GM23338 (cell line): ENCODE data around the gene MADCAM1. TPM values are rescaled to one million over a fixed set of nuclear protein-coding genes. Genes with fewer than 3 reads are reported as not detected.

ENCODE experiments used
- ATAC-seq: fragments of 200-7000 bp; cut with Tn5 transposase; 3 replicates; pipeline ENCODE4 v1.9.1; 2020
- DNase-seq: peaks from one replicate; pipeline ENCODE4 v3.0.0-alpha.2; 2015; ENCODE audit warnings: low spot score
- H2AFZ ChIP-seq: fragments of 200-600 bp; sonication (generic); 2 replicates; pipeline ENCODE4 v1.8.0; 2016; ENCODE audit warnings: antibody characterized with exemption, mild to moderate bottlenecking, moderate library complexity
- H3F3A ChIP-seq: fragments of 200-600 bp; sonication (generic); replicated peaks from 2 replicates; pipeline ENCODE4 v1.8.0; 2017; ENCODE audit warnings: antibody characterized with exemption, mixed run types, low read depth
- H3K27ac ChIP-seq: fragments of 200-600 bp; sonication (generic); 2 replicates; pipeline ENCODE4 v1.6.1; 2016; ENCODE audit warnings: low read depth
- H3K27me3 ChIP-seq: fragments of 200-600 bp; sonication (generic); 2 replicates; pipeline ENCODE4 v1.8.0; 2016; ENCODE audit warnings: mild to moderate bottlenecking, mixed run types, moderate library complexity; ENCODE audit not compliant: insufficient read depth
- H3K36me3 ChIP-seq: fragments of 200-600 bp; sonication (generic); 2 replicates; pipeline ENCODE4 v1.8.0; 2016; ENCODE audit warnings: mild to moderate bottlenecking; ENCODE audit not compliant: insufficient read depth
- H3K4me1 ChIP-seq: fragments of 200-600 bp; sonication (generic); 2 replicates; pipeline ENCODE4 v1.8.0; 2016; ENCODE audit warnings: mild to moderate bottlenecking, moderate library complexity; ENCODE audit not compliant: insufficient read depth
- H3K4me2 ChIP-seq: fragments of 200-600 bp; sonication (generic); 2 replicates; pipeline ENCODE4 v1.7.1; 2017; ENCODE audit warnings: mixed run types
- H3K4me3 ChIP-seq: fragments of 200-600 bp; sonication (generic); 2 replicates; pipeline ENCODE4 v1.6.1; 2016; ENCODE audit warnings: mixed run types
- H3K79me2 ChIP-seq: fragments of 200-600 bp; sonication (generic); replicated peaks from 2 replicates; pipeline ENCODE4 v1.8.0; 2017; ENCODE audit warnings: mild to moderate bottlenecking; ENCODE audit not compliant: insufficient read depth
- H3K9me2 ChIP-seq: fragments of 200-600 bp; sonication (generic); 2 replicates; pipeline ENCODE4 v1.8.0; 2017; ENCODE audit not compliant: insufficient read depth
- H4K20me1 ChIP-seq: fragments of 200-600 bp; sonication (generic); replicated peaks from 2 replicates; pipeline ENCODE4 v1.8.0; 2017; ENCODE audit warnings: mild to moderate bottlenecking; ENCODE audit not compliant: insufficient read depth
- H3K27ac Mint-ChIP-seq: 2 replicates; pipeline ENCODE4 v1.8.0; 2020; ENCODE audit warnings: inconsistent platforms, mild to moderate bottlenecking, moderate library complexity, mixed read lengths
- H3K27me3 Mint-ChIP-seq: 3 replicates; pipeline ENCODE4 v1.8.0; 2022; ENCODE audit warnings: low read depth, mild to moderate bottlenecking, moderate library complexity, mixed read lengths, inconsistent platforms; ENCODE audit not compliant: insufficient read depth, poor library complexity
- H3K36me3 Mint-ChIP-seq: 3 replicates; pipeline ENCODE4 v1.8.0; 2021; ENCODE audit warnings: low read depth, mild to moderate bottlenecking, inconsistent platforms, moderate library complexity, mixed read lengths
- H3K4me1 Mint-ChIP-seq: 3 replicates; pipeline ENCODE4 v1.8.0; 2020; ENCODE audit warnings: mild to moderate bottlenecking, inconsistent platforms, mixed read lengths
- H3K4me3 Mint-ChIP-seq: 3 replicates; pipeline ENCODE4 v1.8.0; 2021; ENCODE audit warnings: moderate library complexity, mild to moderate bottlenecking, inconsistent platforms, mixed read lengths
- H3K9me3 Mint-ChIP-seq: 3 replicates; pipeline ENCODE4 v1.8.0; 2020; ENCODE audit warnings: moderate library complexity, mild to moderate bottlenecking, inconsistent platforms, mixed read lengths
- CREB1 ChIP-seq: fragments of 250-450 bp; sonication (Bioruptor Pico); IDR thresholded peaks from 2 replicates; pipeline ENCODE4 v1.5.0; 2020; ENCODE audit warnings: low read depth, mild to moderate bottlenecking, moderate library complexity
- CTCF ChIP-seq, 2 experiments: fragments of 200-600 bp in 1 of 2; sonication (generic) in 1 of 2; conservative IDR thresholded peaks; 2 replicates each; pipeline versions ENCODE4 v1.5.1 to v1.6.1; 2016 to 2017; ENCODE audit warnings: antibody characterized with exemption in 2 of 2, low read depth in 2 of 2, mild to moderate bottlenecking in 2 of 2, moderate library complexity in 1 of 2
- EZH2 ChIP-seq: fragments of 200-600 bp; sonication (generic); IDR thresholded peaks from one replicate; pipeline ENCODE4 v1.8.0; 2017; ENCODE audit warnings: antibody characterized with exemption, mild to moderate bottlenecking, low read depth; ENCODE audit not compliant: unreplicated experiment
- JUNB ChIP-seq: IDR thresholded peaks from one replicate; pipeline ENCODE4 v1.6.1; 2016; ENCODE audit warnings: antibody characterized with exemption; ENCODE audit not compliant: unreplicated experiment
- NANOG ChIP-seq: IDR thresholded peaks from 2 replicates; pipeline ENCODE4 v1.6.1; 2016; ENCODE audit warnings: antibody characterized with exemption, borderline replicate concordance
- POLR2AphosphoS5 ChIP-seq: IDR thresholded peaks from 2 replicates; pipeline ENCODE4 v1.6.1; 2016; ENCODE audit warnings: antibody characterized with exemption, low read depth
- ZNF114 ChIP-seq: fragments of 250-450 bp; sonication (Bioruptor Pico); IDR thresholded peaks from 2 replicates; pipeline ENCODE4 v1.5.0; 2020; ENCODE audit warnings: mild to moderate bottlenecking, moderate library complexity
- polyA plus RNA-seq: library from polyadenylated mRNA; unstranded; fragments of >200 nt; fragmentation: Nextera tagmentation; extraction: Ambion mirVana; gene quantifications from 2 replicates; pipeline ENCODE4 v1.2.1, GENCODE V29; 2016
- total RNA-seq: library from RNA; depleted of rRNA; stranded (reverse); fragments of >200 nt; shearing (Covaris generic); gene quantifications from 2 replicates; pipeline ENCODE4 v1.2.3, GENCODE V29; 2014
- TF ChIP-seq, protein P1 (sequence below): IDR thresholded peaks from 2 replicates; pipeline ENCODE4 v1.6.1; 2016; ENCODE audit warnings: antibody characterized with exemption

MADCAM1 gene
- total and polyA plus RNA-seq, 2 experiments from 2014 or later = 2.1 to 2.5 TPM

DNA sequence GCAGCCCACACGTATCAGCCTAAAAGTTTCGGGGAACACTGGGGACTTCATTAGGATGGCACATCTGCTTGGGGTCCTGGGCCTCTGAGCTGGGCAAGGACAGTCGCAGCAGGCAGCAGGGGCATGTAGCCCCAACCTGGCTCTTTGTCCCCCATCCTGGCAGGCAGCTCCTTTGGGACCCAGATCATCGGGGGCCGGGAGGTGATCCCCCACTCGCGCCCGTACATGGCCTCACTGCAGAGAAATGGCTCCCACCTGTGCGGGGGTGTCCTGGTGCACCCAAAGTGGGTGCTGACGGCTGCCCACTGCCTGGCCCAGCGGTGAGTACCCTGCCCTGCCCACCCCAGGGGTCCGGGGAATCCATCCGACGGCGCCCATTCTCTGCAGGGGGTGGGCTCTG is 50.8 kb downstream of the MADCAM1 start (continued):
- TF ChIP-seq, protein P1, sequence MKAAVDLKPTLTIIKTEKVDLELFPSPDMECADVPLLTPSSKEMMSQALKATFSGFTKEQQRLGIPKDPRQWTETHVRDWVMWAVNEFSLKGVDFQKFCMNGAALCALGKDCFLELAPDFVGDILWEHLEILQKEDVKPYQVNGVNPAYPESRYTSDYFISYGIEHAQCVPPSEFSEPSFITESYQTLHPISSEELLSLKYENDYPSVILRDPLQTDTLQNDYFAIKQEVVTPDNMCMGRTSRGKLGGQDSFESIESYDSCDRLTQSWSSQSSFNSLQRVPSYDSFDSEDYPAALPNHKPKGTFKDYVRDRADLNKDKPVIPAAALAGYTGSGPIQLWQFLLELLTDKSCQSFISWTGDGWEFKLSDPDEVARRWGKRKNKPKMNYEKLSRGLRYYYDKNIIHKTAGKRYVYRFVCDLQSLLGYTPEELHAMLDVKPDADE = no peak
- TF ChIP-seq POLR2AphosphoS5 (no peak), CREB1 (CRISPR knock-in tag) (no peak), ZNF114 (no peak), EZH2 (no peak), NANOG (no peak)

- ATAC-seq = no peak; the same call in 2 of the 3 replicates
- Mint-ChIP-seq H3K4me3 (no peak overlapping the region), H3K9me3 (no peaks in the 10 kb centered on the region), H3K27me3 (peaks cover 8% of the 10 kb centered on the region), H3K27ac (no peak overlapping the region), H3K36me3 (peaks cover 3% of the 10 kb centered on the region; the same call in 2 of the 3 replicates), H3K4me1 (peaks cover 3% of the 10 kb centered on the region; the same call in 1 of the 3 replicates)
- Histone ChIP-seq H2AFZ (no peak overlapping the region), H3K79me2 (no peaks in the 10 kb centered on the region), H3K4me3 (no peak overlapping the region), H3K4me2 (no peak overlapping the region), H4K20me1 (no peaks in the 10 kb centered on the region; the same call in 1 of the 2 replicates), H3K4me1 (no peaks in the 10 kb centered on the region), H3K36me3 (no peaks in the 10 kb centered on the region), H3K27me3 (no peaks in the 10 kb centered on the region), H3K9me2 (no peaks in the 10 kb centered on the region), H3F3A (0 out of 2 replicates have a peak, but pooled peaks cover 2% of the 10 kb centered on the region), H3K27ac (no peak overlapping the region)
- peak in 1 of 2 experiments; percentile 16; a peak in 2 of 4 replicates for TF ChIP-seq CTCF (conservative IDR thresholded peaks at IDR 0.05; ENCODE audit: low read depth in 2 of 2)
- TF ChIP-seq JUNB = no peak
- no peak for DNase-seq
These were observed 51.8 kb downstream of the MADCAM1 start for GRCh38 chr19:547836-548720.
